ENCODE measurements around the gene WWOX.

- no peak for TF ChIP-seq CTCF (conservative IDR thresholded peaks at IDR 0.05; ENCODE audit: low read depth, low read length)
- no peak for TF ChIP-seq POLR2A (IDR thresholded peaks at IDR 0.05; ENCODE audit: low read depth, low read length)
- no peak for TF ChIP-seq FOS (IDR thresholded peaks at IDR 0.05; ENCODE audit: low read depth, low read length)
- no peak for TF ChIP-seq MAZ (IDR thresholded peaks at IDR 0.05; ENCODE audit: borderline replicate concordance, low read depth, low read length)
- no peak for TF ChIP-seq RFX5 (IDR thresholded peaks at IDR 0.05; ENCODE audit: low read depth, low read length)
- TF ChIP-seq BHLHE40 (IDR thresholded peaks at IDR 0.05; ENCODE audit: low read depth, low read length), result no peak
- TF ChIP-seq, protein P1, sequence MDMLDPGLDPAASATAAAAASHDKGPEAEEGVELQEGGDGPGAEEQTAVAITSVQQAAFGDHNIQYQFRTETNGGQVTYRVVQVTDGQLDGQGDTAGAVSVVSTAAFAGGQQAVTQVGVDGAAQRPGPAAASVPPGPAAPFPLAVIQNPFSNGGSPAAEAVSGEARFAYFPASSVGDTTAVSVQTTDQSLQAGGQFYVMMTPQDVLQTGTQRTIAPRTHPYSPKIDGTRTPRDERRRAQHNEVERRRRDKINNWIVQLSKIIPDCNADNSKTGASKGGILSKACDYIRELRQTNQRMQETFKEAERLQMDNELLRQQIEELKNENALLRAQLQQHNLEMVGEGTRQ (IDR thresholded peaks at IDR 0.05; ENCODE audit: low read depth, low read length), result no peak
Observed at GRCh38 chr16:78252757-78253156, 153.3 kb downstream of the WWOX start.
